T follicular helper cell (primary cell): Measurements from ENCODE around the gene PKD2.
"Not testable (repeated sequence)": the region's sequence is repeated elsewhere in the genome, so short reads cannot be mapped to it uniquely, and the experiment has no call there.

ENCODE experiments used
- DNase-seq: peaks from one replicate; pipeline ENCODE4 v3.0.0-alpha.2; 2020; ENCODE audit warnings: low read depth

Gene PKD2

GRCh38 chr4:87986508-87986907 lies 20.9 kb upstream of the PKD2 start:
- DNase-seq, result no peak

- no peak for DNase-seq
Observed at GRCh38 chr4:87989765-87990164, 17.7 kb upstream of the PKD2 start.

GRCh38 chr4:87995435-87995834 lies 12.0 kb upstream of the PKD2 start:
- DNase-seq, result no peak

GRCh38 chr4:87999191-87999691 lies 8.2 kb upstream of the PKD2 start:
- not testable (repeated sequence) for DNase-seq

- no peak for DNase-seq
Observed at GRCh38 chr4:88001871-88002270, 5.6 kb upstream of the PKD2 start.

- no peak for DNase-seq
Observed at GRCh38 chr4:88002786-88003185, 4.6 kb upstream of the PKD2 start.

GRCh38 chr4:88003261-88003660 lies 4.2 kb upstream of the PKD2 start:
- no peak for DNase-seq

GRCh38 chr4:88005076-88005475 lies 2.4 kb upstream of the PKD2 start:
- no peak for DNase-seq

GRCh38 chr4:88005946-88006345 lies 1.5 kb upstream of the PKD2 start:
- no peak for DNase-seq

GRCh38 chr4:88006956-88007303 lies 505 bp upstream of the PKD2 start:
- DNase-seq, result no peak

GRCh38 chr4:88008122-88008742 lies 797 bp downstream of the PKD2 start:
- DNase-seq, result no peak

- no peak for DNase-seq
Observed at GRCh38 chr4:88008743-88009171, 1.3 kb downstream of the PKD2 start.

GRCh38 chr4:88009871-88010270 lies 2.4 kb downstream of the PKD2 start:
- DNase-seq, result no peak

GRCh38 chr4:88010966-88011365 lies 3.5 kb downstream of the PKD2 start:
- no peak for DNase-seq

GRCh38 chr4:88012647-88013046 lies 5.2 kb downstream of the PKD2 start:
- no peak for DNase-seq

GRCh38 chr4:88014386-88014905 lies 7.0 kb downstream of the PKD2 start:
- no peak for DNase-seq

- DNase-seq, result no peak
Observed at GRCh38 chr4:88015659-88016295, 8.3 kb downstream of the PKD2 start.

- no peak for DNase-seq
Observed at GRCh38 chr4:88017516-88018297, 10.3 kb downstream of the PKD2 start.

- DNase-seq, result no peak
Observed at GRCh38 chr4:88018466-88018865, 11.0 kb downstream of the PKD2 start.

GRCh38 chr4:88021824-88022223 lies 14.4 kb downstream of the PKD2 start:
- no peak for DNase-seq

- no peak for DNase-seq
Observed at GRCh38 chr4:88022289-88022688, 14.9 kb downstream of the PKD2 start.

- DNase-seq, result not testable (repeated sequence)
Observed at GRCh38 chr4:88025868-88026661, 18.6 kb downstream of the PKD2 start.
